HG03066 (cell line): ENCODE results near the gene SLC37A1.
"Not testable (repeated sequence)": the region's sequence is repeated elsewhere in the genome, so short reads cannot be mapped to it uniquely, and the experiment has no call there.

ENCODE experiments used
- ATAC-seq: cut with Tn5 transposase; IDR thresholded peaks from one replicate; pipeline ENCODE4 v1.9.1; 2021; ENCODE audit warnings: low read depth; ENCODE audit not compliant: unreplicated experiment

Gene SLC37A1

GRCh38 chr21:42513151-42513984, at the start of gene SLC37A1:
SLC37A1 (plus strand) TSS chr21:42513852; CDS start chr21:42518455, 4,603 bp downstream.
- ATAC-seq, result no peak

- ATAC-seq, result no peak
Measured at GRCh38 chr21:42463861-42464515, 49.7 kb upstream of the SLC37A1 start.

GRCh38 chr21:42465008-42465802, 48.4 kb upstream of the SLC37A1 start:
- ATAC-seq, result no peak

GRCh38 chr21:42465803-42466127, 47.9 kb upstream of the SLC37A1 start:
- no peak for ATAC-seq

GRCh38 chr21:42466700-42467099, 47.0 kb upstream of the SLC37A1 start:
- no peak for ATAC-seq

GRCh38 chr21:42467140-42467983, 46.3 kb upstream of the SLC37A1 start:
- no peak for ATAC-seq

- ATAC-seq, result no peak
Measured at GRCh38 chr21:42468491-42469131, 45.0 kb upstream of the SLC37A1 start.

- peak; percentile 51 for ATAC-seq
Measured at GRCh38 chr21:42469272-42469671, 44.4 kb upstream of the SLC37A1 start.

GRCh38 chr21:42469726-42470125, 43.9 kb upstream of the SLC37A1 start:
- not testable (repeated sequence) for ATAC-seq

- no peak for ATAC-seq
Measured at GRCh38 chr21:42471206-42471605, 42.4 kb upstream of the SLC37A1 start.

- ATAC-seq, result no peak
Measured at GRCh38 chr21:42471716-42472330, 41.8 kb upstream of the SLC37A1 start.

- no peak for ATAC-seq
Measured at GRCh38 chr21:42472521-42472920, 41.1 kb upstream of the SLC37A1 start.

- ATAC-seq, result no peak
Measured at GRCh38 chr21:42473498-42474042, 40.1 kb upstream of the SLC37A1 start.

GRCh38 chr21:42474043-42474831, 39.4 kb upstream of the SLC37A1 start:
- ATAC-seq, result no peak

GRCh38 chr21:42475036-42475435, 38.6 kb upstream of the SLC37A1 start:
- no peak for ATAC-seq

- ATAC-seq, result no peak
Measured at GRCh38 chr21:42475526-42476387, 37.9 kb upstream of the SLC37A1 start.
